ENCODE measurements around the gene PRPSAP1.

Gene PRPSAP1

DNA sequence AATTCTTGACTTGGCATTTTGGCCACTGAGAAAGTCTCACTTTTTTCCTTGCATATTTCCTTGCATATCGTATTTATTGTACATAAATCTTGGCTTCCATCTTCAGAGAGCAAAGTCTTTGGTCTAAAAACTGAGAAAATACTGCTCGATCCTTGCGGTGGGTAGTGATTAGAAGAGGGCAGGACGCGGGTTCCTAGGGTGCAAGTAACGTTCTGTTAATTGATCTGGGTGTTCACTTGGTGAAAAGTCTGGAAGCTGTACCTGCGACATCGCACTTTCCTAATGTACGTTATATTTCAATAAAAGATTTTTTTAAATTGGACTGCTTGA lies 89.3 kb downstream of the PRPSAP1 start:
- TF ChIP-seq, protein P1, sequence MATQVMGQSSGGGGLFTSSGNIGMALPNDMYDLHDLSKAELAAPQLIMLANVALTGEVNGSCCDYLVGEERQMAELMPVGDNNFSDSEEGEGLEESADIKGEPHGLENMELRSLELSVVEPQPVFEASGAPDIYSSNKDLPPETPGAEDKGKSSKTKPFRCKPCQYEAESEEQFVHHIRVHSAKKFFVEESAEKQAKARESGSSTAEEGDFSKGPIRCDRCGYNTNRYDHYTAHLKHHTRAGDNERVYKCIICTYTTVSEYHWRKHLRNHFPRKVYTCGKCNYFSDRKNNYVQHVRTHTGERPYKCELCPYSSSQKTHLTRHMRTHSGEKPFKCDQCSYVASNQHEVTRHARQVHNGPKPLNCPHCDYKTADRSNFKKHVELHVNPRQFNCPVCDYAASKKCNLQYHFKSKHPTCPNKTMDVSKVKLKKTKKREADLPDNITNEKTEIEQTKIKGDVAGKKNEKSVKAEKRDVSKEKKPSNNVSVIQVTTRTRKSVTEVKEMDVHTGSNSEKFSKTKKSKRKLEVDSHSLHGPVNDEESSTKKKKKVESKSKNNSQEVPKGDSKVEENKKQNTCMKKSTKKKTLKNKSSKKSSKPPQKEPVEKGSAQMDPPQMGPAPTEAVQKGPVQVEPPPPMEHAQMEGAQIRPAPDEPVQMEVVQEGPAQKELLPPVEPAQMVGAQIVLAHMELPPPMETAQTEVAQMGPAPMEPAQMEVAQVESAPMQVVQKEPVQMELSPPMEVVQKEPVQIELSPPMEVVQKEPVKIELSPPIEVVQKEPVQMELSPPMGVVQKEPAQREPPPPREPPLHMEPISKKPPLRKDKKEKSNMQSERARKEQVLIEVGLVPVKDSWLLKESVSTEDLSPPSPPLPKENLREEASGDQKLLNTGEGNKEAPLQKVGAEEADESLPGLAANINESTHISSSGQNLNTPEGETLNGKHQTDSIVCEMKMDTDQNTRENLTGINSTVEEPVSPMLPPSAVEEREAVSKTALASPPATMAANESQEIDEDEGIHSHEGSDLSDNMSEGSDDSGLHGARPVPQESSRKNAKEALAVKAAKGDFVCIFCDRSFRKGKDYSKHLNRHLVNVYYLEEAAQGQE (IDR thresholded peaks at IDR 0.05; ENCODE audit: insufficient read depth in 1 of 2, low read depth in 2 of 2, low read length in 2 of 2): no peak
- 0 out of 2 replicates have a peak, but pooled peaks have one; percentile 45 for TF ChIP-seq TAF1 (IDR thresholded peaks at IDR 0.05; ENCODE audit: borderline replicate concordance, insufficient read depth, low read length)

DNA sequence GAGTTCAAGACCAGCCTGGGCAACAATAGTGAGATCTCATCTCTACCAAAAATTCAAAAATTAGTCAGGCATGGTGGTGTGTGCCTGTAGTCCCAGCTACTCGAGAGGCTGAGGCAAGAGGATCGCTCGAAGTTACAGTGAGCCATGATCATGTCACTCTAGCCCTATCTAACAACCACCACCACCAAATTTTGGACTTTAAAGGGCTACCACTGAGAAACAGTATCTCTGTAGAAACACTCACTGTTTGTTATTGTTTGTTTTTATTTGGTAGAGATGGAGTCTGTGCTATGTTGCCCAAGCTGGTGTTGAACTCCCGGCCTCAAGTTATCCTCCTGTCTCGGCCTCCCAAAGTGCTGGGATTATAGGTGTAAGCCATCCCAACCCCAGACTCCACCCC lies 89.8 kb downstream of the PRPSAP1 start:
- no peak for TF ChIP-seq TAF1 (IDR thresholded peaks at IDR 0.05; ENCODE audit: borderline replicate concordance, insufficient read depth, low read length)
- TF ChIP-seq FOXP2 (optimal IDR thresholded peaks at IDR 0.05; ENCODE audit: borderline replicate concordance, extremely low read depth, extremely low read length, insufficient read depth): no peak
- TF ChIP-seq SIN3A (IDR thresholded peaks at IDR 0.05; ENCODE audit: borderline replicate concordance, insufficient read depth, low read length): no peak
- TF ChIP-seq, protein P1 (IDR thresholded peaks at IDR 0.05; ENCODE audit: insufficient read depth in 1 of 2, low read depth in 2 of 2, low read length in 2 of 2): no peak
- no peak for TF ChIP-seq POLR2AphosphoS5 (IDR thresholded peaks at IDR 0.05; ENCODE audit: low read depth, low read length)

DNA sequence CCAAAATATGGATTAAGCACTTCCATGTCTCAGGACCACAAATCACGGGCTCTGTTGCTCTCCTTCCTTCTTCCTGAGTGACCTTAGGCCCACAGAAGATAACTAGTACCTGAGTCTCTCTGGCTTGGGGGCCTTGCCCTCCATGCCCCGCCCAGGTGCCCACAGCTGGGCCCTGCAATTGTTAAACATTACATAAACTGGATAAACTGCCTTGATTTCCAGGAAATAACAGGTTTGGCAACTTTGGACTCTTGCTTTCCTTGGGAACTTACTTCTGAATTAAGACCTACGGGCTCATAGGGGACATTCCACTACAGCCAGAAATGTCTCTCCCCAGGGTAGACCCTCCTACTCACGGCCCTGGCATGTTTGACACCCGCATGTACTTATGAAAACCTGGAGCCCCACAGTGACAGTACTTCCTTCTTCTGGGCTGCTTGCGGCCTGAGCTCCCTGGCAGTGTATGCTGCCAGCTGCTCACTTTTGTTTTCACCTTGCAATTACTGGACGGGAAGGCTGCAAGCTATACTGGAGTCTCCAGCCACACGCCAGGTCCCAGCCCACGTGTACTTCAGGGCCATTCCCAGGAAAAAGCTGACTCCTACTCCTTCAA lies 90.9 kb downstream of the PRPSAP1 start:
- no peak for TF ChIP-seq FOXP2 (optimal IDR thresholded peaks at IDR 0.05; ENCODE audit: borderline replicate concordance, extremely low read depth, extremely low read length, insufficient read depth)
- peak; percentile 53 for TF ChIP-seq POLR2AphosphoS5 (IDR thresholded peaks at IDR 0.05; ENCODE audit: low read depth, low read length)

DNA sequence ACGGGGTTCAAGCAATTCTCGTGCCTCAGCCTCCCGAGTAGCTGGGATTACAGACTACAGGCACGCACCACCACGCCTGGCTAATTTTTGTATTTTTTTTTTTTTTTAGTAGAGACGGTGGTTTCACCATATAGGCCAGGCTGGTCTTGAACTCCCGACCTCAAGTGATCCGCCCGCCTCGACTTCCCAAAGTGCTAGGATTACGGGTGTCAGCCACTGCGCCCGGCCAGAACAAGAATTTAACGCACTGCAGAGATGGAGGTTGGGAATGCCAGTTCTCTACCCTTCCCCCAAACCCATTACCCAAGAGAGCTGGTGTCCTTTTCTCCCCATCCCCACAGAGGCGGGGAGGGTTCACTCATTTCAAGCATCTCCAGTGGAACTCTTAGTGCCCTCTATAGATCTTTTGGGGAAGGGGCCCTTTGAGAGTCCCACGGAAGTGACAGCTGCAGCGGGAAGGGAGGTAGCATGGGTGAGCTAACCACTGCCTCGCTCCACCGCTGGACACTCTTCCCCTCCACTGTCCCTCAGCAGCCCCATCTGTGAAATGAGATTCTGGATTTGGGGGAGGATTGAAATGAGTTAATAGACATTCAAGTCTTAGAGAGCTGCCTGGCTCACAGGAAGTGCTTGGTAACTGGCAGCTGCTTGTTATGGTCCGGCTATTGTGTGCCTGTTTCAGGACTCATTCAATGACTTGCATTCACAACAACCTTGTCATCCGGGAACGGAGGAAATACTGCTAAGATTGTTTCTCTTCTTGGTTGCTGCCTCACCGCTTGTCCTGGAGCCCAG lies 92.1 kb downstream of the PRPSAP1 start:
- peak; percentile 41; the same call in 1 of the 2 replicates for TF ChIP-seq SIN3A (IDR thresholded peaks at IDR 0.05; ENCODE audit: borderline replicate concordance, insufficient read depth, low read length)
- TF ChIP-seq, protein P1 (IDR thresholded peaks at IDR 0.05; ENCODE audit: insufficient read depth in 1 of 2, low read depth in 2 of 2, low read length in 2 of 2): no peak
- TF ChIP-seq POLR2AphosphoS5 (IDR thresholded peaks at IDR 0.05; ENCODE audit: low read depth, low read length): peak; percentile 65
- 0 out of 2 replicates have a peak, but pooled peaks have one; percentile 52 for TF ChIP-seq TAF1 (IDR thresholded peaks at IDR 0.05; ENCODE audit: borderline replicate concordance, insufficient read depth, low read length)
- peak; percentile 39 for TF ChIP-seq FOXP2 (optimal IDR thresholded peaks at IDR 0.05; ENCODE audit: borderline replicate concordance, extremely low read depth, extremely low read length, insufficient read depth)

DNA sequence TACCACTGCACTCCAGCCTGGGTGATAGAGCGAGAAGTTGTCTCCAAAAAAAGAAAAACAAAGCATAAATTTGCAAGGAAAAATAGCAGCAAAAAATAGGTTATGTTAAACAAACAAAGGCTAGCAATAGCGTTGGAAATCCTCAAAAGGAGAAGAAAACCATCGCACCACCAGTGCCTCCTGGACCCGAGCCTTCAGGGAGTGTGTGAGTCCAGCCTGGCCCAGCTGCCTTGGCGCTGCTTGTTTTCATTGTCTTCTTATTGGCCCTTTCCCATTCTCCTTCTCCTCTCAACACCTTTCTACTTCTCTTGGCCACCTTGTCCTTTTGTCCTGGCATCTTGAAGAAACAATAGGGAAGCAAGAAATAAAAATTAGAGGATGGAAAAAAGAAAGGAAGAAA lies 93.0 kb downstream of the PRPSAP1 start:
- TF ChIP-seq SIN3A (IDR thresholded peaks at IDR 0.05; ENCODE audit: borderline replicate concordance, insufficient read depth, low read length): no peak
- TF ChIP-seq, protein P1 (IDR thresholded peaks at IDR 0.05; ENCODE audit: insufficient read depth in 1 of 2, low read depth in 2 of 2, low read length in 2 of 2): no peak
- TF ChIP-seq TAF1 (IDR thresholded peaks at IDR 0.05; ENCODE audit: borderline replicate concordance, insufficient read depth, low read length): no peak
- TF ChIP-seq FOXP2 (optimal IDR thresholded peaks at IDR 0.05; ENCODE audit: borderline replicate concordance, extremely low read depth, extremely low read length, insufficient read depth): no peak
- no peak for TF ChIP-seq POLR2AphosphoS5 (IDR thresholded peaks at IDR 0.05; ENCODE audit: low read depth, low read length)
